OCI-LY1 (cell line): ENCODE measurements around the gene POTEB.
"Not testable (repeated sequence)": the region's sequence is repeated elsewhere in the genome, so short reads cannot be mapped to it uniquely, and the experiment has no call there.

ENCODE experiments used
- EZH2 ChIP-seq: fragments of 200-600 bp; sonication (generic), shearing (Covaris generic); IDR thresholded peaks from 2 replicates; pipeline ENCODE4 v1.8.0; 2017; ENCODE audit warnings: borderline replicate concordance, mixed run types, mild to moderate bottlenecking, antibody characterized with exemption, low read length, moderate library complexity, mixed read lengths
- TF ChIP-seq, protein P1 (sequence below): fragments of 200-600 bp; sonication (generic), shearing (Covaris generic); IDR thresholded peaks from 2 replicates; pipeline ENCODE4 v1.5.1; 2017; ENCODE audit warnings: mild to moderate bottlenecking, antibody characterized with exemption, low read length, moderate library complexity, mixed read lengths

DNA sequence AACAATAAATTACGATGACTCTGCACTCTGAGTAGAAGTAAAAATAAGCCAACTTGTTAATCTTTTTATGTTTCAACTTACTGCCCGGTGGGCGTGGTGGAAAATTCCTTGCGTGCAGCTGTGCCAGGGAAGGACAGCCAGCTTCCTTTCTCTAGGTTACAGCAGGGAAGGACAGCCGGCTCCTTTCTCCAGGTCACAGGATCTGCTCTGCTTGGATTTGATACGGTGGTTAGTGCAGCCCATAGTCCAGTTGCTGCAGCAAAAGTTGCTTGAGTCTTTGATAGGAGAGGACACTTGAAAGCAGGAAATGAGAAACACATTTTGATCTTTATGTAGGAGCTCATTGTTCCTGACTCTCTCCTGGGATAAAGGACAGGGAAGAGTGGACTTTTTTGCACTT lies 13.4 kb upstream of the POTEB start:
- not testable (repeated sequence) for TF ChIP-seq EZH2
- TF ChIP-seq, protein P1, sequence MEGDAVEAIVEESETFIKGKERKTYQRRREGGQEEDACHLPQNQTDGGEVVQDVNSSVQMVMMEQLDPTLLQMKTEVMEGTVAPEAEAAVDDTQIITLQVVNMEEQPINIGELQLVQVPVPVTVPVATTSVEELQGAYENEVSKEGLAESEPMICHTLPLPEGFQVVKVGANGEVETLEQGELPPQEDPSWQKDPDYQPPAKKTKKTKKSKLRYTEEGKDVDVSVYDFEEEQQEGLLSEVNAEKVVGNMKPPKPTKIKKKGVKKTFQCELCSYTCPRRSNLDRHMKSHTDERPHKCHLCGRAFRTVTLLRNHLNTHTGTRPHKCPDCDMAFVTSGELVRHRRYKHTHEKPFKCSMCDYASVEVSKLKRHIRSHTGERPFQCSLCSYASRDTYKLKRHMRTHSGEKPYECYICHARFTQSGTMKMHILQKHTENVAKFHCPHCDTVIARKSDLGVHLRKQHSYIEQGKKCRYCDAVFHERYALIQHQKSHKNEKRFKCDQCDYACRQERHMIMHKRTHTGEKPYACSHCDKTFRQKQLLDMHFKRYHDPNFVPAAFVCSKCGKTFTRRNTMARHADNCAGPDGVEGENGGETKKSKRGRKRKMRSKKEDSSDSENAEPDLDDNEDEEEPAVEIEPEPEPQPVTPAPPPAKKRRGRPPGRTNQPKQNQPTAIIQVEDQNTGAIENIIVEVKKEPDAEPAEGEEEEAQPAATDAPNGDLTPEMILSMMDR = not testable (repeated sequence)
